ENCODE results near the gene AHDC1.

AHDC1 gene

DNA sequence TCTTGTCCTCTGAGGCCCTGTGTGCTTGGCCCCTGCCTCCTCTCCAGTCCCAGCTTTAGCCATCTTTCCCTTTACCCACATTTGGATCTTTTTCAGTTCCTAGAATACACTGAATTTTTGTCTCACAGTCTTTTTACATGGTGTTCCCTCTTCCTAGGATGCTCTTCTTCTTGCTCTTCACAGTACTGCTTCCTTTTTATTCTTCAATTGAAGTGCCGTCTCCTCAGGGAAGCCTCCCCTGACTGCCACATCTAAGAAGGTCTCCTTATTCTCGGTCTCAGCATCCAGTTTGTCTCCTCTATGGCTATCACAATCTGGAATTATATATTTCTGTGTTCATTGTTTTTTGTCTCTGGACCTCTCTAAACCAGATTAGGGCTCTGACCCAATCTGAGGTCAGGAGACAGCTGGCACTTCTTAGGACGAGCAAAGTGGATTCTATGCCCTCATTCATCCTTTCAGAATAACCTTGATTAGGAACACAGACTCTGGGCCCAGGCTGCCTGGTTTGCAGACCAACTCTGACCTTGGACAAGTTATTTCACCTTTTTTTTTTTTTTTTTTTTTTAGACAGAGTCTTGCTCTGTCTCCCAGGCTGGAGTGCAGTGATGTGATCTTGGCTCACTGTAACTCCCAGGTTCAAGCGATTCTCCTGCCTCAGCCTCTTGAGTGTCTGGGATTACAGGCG is 34.2 kb upstream of the AHDC1 start:
- Histone ChIP-seq H3K9me3 (ENCODE audit: control insufficient read depth, insufficient read depth, low read depth, low read length) (no peaks in the 10 kb centered on the region), H3K4me3 (ENCODE audit: low read depth, low read length) (no peak overlapping the region), H3K36me3 (ENCODE audit: control insufficient read depth in 2 of 2, insufficient read depth in 1 of 2, low read length in 2 of 2) (no peaks in the 10 kb centered on the region), H3K4me1 (ENCODE audit: control insufficient read depth, insufficient read depth, low read length) (no peaks in the 10 kb centered on the region), H3K27ac (ENCODE audit: extremely low read depth, low read depth, low read length) (no peak overlapping the region)
- TF ChIP-seq OVOL3 (tag by site-specific recombination; IDR thresholded peaks at IDR 0.05): no peak
- no peak for TF ChIP-seq ZNF211 (tag by site-specific recombination; IDR thresholded peaks at IDR 0.05; ENCODE audit: low read depth)
- peak; percentile 45; the same call in 1 of the 2 replicates for TF ChIP-seq ZBTB17 (tag by site-specific recombination; IDR thresholded peaks at IDR 0.05)
- TF ChIP-seq ZNF514 (tag by site-specific recombination; IDR thresholded peaks at IDR 0.05): no peak
- no peak for TF ChIP-seq ZNF544 (tag by site-specific recombination; IDR thresholded peaks at IDR 0.05)
- ChIA-PET POLR2A (interaction anchor here (0.7 kb wide), 1 partner anchor 135 kb away, joined by 3 read pairs; the partner anchor contains the start of gene STX12), CTCF (interaction anchor here (0.9 to 2.1 kb wide), 5 partner anchors 9 to 31 kb away, joined by 3 to 8 read pairs (median 6); no protein-coding TSS in a partner anchor)

DNA sequence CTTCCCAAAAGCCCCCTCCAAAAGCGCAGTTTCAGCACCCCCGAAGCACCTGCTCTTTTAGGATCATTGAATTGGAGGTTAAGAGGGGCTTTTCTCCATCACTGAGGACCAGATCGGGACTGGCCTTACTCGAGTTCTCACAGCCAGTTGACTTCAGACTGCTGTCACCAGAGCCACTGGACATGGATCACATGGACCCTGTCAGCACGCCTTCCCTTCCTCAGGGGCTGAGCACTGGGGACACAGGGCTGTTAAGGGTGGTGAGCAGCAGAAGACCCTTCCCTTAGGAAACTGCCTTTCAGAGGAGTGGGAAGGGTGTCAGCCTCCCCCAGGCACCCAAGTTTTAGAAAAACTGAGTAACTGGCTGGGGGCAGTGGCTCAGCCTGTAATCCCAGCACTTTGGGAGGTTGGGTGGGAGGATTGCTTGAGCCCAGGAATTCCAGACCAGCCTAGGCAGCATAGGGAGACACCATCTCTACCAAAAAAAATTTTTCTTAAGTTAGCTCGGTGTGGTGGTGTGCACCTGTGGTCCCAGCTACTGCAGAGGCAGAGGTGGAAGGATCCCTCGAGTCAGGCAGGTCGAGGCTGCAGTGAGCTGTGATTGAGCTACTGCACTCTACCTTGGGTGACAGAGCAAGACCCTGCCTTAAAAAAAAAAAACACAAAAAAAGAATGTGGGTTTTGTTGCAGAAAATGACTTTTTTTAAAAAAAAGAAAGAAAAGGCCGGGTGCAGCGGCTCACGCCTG is 31.6 kb upstream of the AHDC1 start:
- no peaks in the 10 kb centered on the region for H3K4me1 ChIP-seq (ENCODE audit: control insufficient read depth, insufficient read depth, low read length)
- no peaks in the 10 kb centered on the region for H3K9me3 ChIP-seq (ENCODE audit: control insufficient read depth, insufficient read depth, low read depth, low read length)
- POLR2A ChIA-PET: no interaction called here
- no peak overlapping the region for H3K27ac ChIP-seq (ENCODE audit: extremely low read depth, low read depth, low read length)
- CTCF ChIA-PET: no interaction called here
- TF ChIP-seq ZFHX2 (tag by site-specific recombination; conservative IDR thresholded peaks at IDR 0.05) (0 out of 2 replicates have a peak, but pooled peaks have one; percentile 9), ZNF664 (tag by site-specific recombination; IDR thresholded peaks at IDR 0.05) (no peak)
- H3K4me3 ChIP-seq (ENCODE audit: low read depth, low read length): no peak overlapping the region
- H3K36me3 ChIP-seq (ENCODE audit: control insufficient read depth in 2 of 2, insufficient read depth in 1 of 2, low read length in 2 of 2): no peaks in the 10 kb centered on the region

DNA sequence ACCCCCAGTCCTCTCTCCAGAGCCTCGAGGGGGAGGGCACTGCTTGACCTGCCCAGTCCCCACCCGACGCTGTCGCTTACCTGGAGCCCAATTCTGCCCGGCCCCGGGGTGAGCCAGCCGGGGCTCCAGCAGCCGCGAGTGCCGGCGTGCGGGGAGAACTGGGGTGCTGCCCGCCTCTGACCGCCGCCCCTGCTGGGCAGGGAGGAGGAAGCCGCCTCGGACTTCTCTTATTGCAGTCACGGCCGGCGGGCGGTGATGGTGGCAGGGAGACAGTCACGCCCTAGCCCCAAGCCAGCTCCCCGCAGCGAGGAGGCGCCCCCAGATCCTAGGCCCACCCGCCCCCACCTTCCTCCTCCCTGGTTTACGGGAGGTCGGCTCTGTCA is 31.0 kb upstream of the AHDC1 start, which contains the start of gene FGR:
Gene FGR, minus strand, starts transcription at position 201 of the 383 bp plus-strand sequence. CDS start 11,269 bp downstream, outside the sequence.
- Histone ChIP-seq H3K27ac (ENCODE audit: extremely low read depth, low read depth, low read length) (no peak within 1 kb of the TSS), H3K4me1 (ENCODE audit: control insufficient read depth, insufficient read depth, low read length) (no peaks in the 10 kb centered on the region), H3K36me3 (ENCODE audit: control insufficient read depth in 2 of 2, insufficient read depth in 1 of 2, low read length in 2 of 2) (no peaks in the 10 kb centered on the region), H3K9me3 (ENCODE audit: control insufficient read depth, insufficient read depth, low read depth, low read length) (no peaks in the 10 kb centered on the region), H3K4me3 (ENCODE audit: low read depth, low read length) (no peak within 1 kb of the TSS)
- TF ChIP-seq ZNF626 (tag by site-specific recombination; IDR thresholded peaks at IDR 0.05) (no peak), ZNF324 (tag by site-specific recombination; IDR thresholded peaks at IDR 0.05) (no peak), SP3 (tag by site-specific recombination; IDR thresholded peaks at IDR 0.05) (no peak), ZNF623 (tag by site-specific recombination; IDR thresholded peaks at IDR 0.05) (no peak), REPIN1 (tag by site-specific recombination; IDR thresholded peaks at IDR 0.05; ENCODE audit: low read depth) (no peak), FEZF1 (tag by site-specific recombination; IDR thresholded peaks at IDR 0.05) (no peak), KLF16 (tag by site-specific recombination; IDR thresholded peaks at IDR 0.05) (no peak)
- TF ChIP-seq, protein P1, sequence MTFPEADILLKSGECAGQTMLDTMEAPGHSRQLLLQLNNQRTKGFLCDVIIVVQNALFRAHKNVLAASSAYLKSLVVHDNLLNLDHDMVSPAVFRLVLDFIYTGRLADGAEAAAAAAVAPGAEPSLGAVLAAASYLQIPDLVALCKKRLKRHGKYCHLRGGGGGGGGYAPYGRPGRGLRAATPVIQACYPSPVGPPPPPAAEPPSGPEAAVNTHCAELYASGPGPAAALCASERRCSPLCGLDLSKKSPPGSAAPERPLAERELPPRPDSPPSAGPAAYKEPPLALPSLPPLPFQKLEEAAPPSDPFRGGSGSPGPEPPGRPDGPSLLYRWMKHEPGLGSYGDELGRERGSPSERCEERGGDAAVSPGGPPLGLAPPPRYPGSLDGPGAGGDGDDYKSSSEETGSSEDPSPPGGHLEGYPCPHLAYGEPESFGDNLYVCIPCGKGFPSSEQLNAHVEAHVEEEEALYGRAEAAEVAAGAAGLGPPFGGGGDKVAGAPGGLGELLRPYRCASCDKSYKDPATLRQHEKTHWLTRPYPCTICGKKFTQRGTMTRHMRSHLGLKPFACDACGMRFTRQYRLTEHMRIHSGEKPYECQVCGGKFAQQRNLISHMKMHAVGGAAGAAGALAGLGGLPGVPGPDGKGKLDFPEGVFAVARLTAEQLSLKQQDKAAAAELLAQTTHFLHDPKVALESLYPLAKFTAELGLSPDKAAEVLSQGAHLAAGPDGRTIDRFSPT (tag by site-specific recombination; IDR thresholded peaks at IDR 0.05): no peak
- TF ChIP-seq, protein P2, sequence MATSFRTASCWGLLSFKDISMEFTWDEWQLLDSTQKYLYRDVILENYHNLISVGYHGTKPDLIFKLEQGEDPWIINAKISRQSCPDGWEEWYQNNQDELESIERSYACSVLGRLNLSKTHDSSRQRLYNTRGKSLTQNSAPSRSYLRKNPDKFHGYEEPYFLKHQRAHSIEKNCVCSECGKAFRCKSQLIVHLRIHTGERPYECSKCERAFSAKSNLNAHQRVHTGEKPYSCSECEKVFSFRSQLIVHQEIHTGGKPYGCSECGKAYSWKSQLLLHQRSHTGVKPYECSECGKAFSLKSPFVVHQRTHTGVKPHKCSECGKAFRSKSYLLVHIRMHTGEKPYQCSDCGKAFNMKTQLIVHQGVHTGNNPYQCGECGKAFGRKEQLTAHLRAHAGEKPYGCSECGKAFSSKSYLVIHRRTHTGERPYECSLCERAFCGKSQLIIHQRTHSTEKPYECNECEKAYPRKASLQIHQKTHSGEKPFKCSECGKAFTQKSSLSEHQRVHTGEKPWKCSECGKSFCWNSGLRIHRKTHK (tag by site-specific recombination; IDR thresholded peaks at IDR 0.05): no peak
- ChIA-PET POLR2A (interaction anchor here (0.5 kb wide), 1 partner anchor 1013 kb away, joined by 3 read pairs; the partner anchor contains the start of gene RNU11), CTCF (no interaction called here)
